Measurements from ENCODE around the gene CD84.

CD84 gene

GRCh38 chr1:160622501-160623226 is 43.4 kb upstream of the CD84 start:
- Histone ChIP-seq H3K36me3 (ENCODE audit: control insufficient read depth in 5 of 5, insufficient read depth in 5 of 5, low read length in 5 of 5) (no peaks in the 10 kb centered on the region), H3K9ac (ENCODE audit: low read length in 5 of 5) (no peak overlapping the region), H3K9me3 (ENCODE audit: control insufficient read depth in 5 of 5, low read length in 5 of 5) (peaks cover 0 to 4% (median 0%) of the 10 kb centered on the region in 5 donors), H3K4me1 (ENCODE audit: control insufficient read depth in 5 of 5, insufficient read depth in 5 of 5, low read length in 5 of 5) (peaks cover 0 to 12% (median 0%) of the 10 kb centered on the region in 5 donors), H3K4me3 (ENCODE audit: low read depth in 1 of 5, low read length in 5 of 5) (no peak overlapping the region), H3K27me3 (ENCODE audit: control insufficient read depth in 5 of 5, insufficient read depth in 4 of 5, low read length in 5 of 5) (no peaks in the 10 kb centered on the region), H3K27ac (ENCODE audit: low read depth, low read length) (no peak overlapping the region)

GRCh38 chr1:160621633-160622413 is 42.5 kb upstream of the CD84 start:
- Histone ChIP-seq H3K4me3 (ENCODE audit: low read depth in 1 of 5, low read length in 5 of 5) (no peak overlapping the region), H3K27me3 (ENCODE audit: control insufficient read depth in 5 of 5, insufficient read depth in 4 of 5, low read length in 5 of 5) (no peaks in the 10 kb centered on the region), H3K36me3 (ENCODE audit: control insufficient read depth in 5 of 5, insufficient read depth in 5 of 5, low read length in 5 of 5) (no peaks in the 10 kb centered on the region), H3K4me1 (ENCODE audit: control insufficient read depth in 5 of 5, insufficient read depth in 5 of 5, low read length in 5 of 5) (peaks cover 0 to 12% (median 0%) of the 10 kb centered on the region in 5 donors), H3K27ac (ENCODE audit: low read depth, low read length) (no peak overlapping the region), H3K9ac (ENCODE audit: low read length in 5 of 5) (no peak overlapping the region), H3K9me3 (ENCODE audit: control insufficient read depth in 5 of 5, low read length in 5 of 5) (peaks cover 0 to 4% (median 0%) of the 10 kb centered on the region in 5 donors)

GRCh38 chr1:160620942-160621632 is 41.8 kb upstream of the CD84 start:
- Histone ChIP-seq H3K27me3 (ENCODE audit: control insufficient read depth in 5 of 5, insufficient read depth in 4 of 5, low read length in 5 of 5) (no peaks in the 10 kb centered on the region), H3K36me3 (ENCODE audit: control insufficient read depth in 5 of 5, insufficient read depth in 5 of 5, low read length in 5 of 5) (no peaks in the 10 kb centered on the region), H3K4me3 (ENCODE audit: low read depth in 1 of 5, low read length in 5 of 5) (no peak overlapping the region), H3K27ac (ENCODE audit: low read depth, low read length) (no peak overlapping the region), H3K9ac (ENCODE audit: low read length in 5 of 5) (no peak overlapping the region), H3K4me1 (ENCODE audit: control insufficient read depth in 5 of 5, insufficient read depth in 5 of 5, low read length in 5 of 5) (peaks cover 0 to 6% (median 0%) of the 10 kb centered on the region in 5 donors), H3K9me3 (ENCODE audit: control insufficient read depth in 5 of 5, low read length in 5 of 5) (peaks cover 0 to 4% (median 0%) of the 10 kb centered on the region in 5 donors)

GRCh38 chr1:160619742-160620277 is 40.5 kb upstream of the CD84 start:
- Histone ChIP-seq H3K27ac (ENCODE audit: low read depth, low read length) (no peak overlapping the region), H3K36me3 (ENCODE audit: control insufficient read depth in 5 of 5, insufficient read depth in 5 of 5, low read length in 5 of 5) (no peaks in the 10 kb centered on the region), H3K27me3 (ENCODE audit: control insufficient read depth in 5 of 5, insufficient read depth in 4 of 5, low read length in 5 of 5) (no peaks in the 10 kb centered on the region), H3K9me3 (ENCODE audit: control insufficient read depth in 5 of 5, low read length in 5 of 5) (peaks cover 0 to 4% (median 0%) of the 10 kb centered on the region in 5 donors), H3K9ac (ENCODE audit: low read length in 5 of 5) (no peak overlapping the region), H3K4me3 (ENCODE audit: low read depth in 1 of 5, low read length in 5 of 5) (no peak overlapping the region), H3K4me1 (ENCODE audit: control insufficient read depth in 5 of 5, insufficient read depth in 5 of 5, low read length in 5 of 5) (peaks cover 0 to 3% (median 0%) of the 10 kb centered on the region in 5 donors)

- no peaks in the 10 kb centered on the region for H3K27me3 ChIP-seq (ENCODE audit: control insufficient read depth in 5 of 5, insufficient read depth in 4 of 5, low read length in 5 of 5)
- no peak overlapping the region for H3K27ac ChIP-seq (ENCODE audit: low read depth, low read length)
- no peak overlapping the region for H3K4me3 ChIP-seq (ENCODE audit: low read depth in 1 of 5, low read length in 5 of 5)
- no peak overlapping the region for H3K9ac ChIP-seq (ENCODE audit: low read length in 5 of 5)
- no peaks in the 10 kb centered on the region for H3K36me3 ChIP-seq (ENCODE audit: control insufficient read depth in 5 of 5, insufficient read depth in 5 of 5, low read length in 5 of 5)
- H3K4me1 ChIP-seq (ENCODE audit: control insufficient read depth in 5 of 5, insufficient read depth in 5 of 5, low read length in 5 of 5) = no peaks in the 10 kb centered on the region
- H3K9me3 ChIP-seq (ENCODE audit: control insufficient read depth in 5 of 5, low read length in 5 of 5) = peaks cover 0 to 4% (median 0%) of the 10 kb centered on the region in 5 donors
These were observed 39.5 kb upstream of the CD84 start for GRCh38 chr1:160618763-160619274.

- H3K9me3 ChIP-seq (ENCODE audit: control insufficient read depth in 5 of 5, low read length in 5 of 5) = peaks cover 0 to 4% (median 0%) of the 10 kb centered on the region in 5 donors
- H3K36me3 ChIP-seq (ENCODE audit: control insufficient read depth in 5 of 5, insufficient read depth in 5 of 5, low read length in 5 of 5) = no peaks in the 10 kb centered on the region
- no peak overlapping the region for H3K4me3 ChIP-seq (ENCODE audit: low read depth in 1 of 5, low read length in 5 of 5)
- no peak overlapping the region for H3K27ac ChIP-seq (ENCODE audit: low read depth, low read length)
- H3K27me3 ChIP-seq (ENCODE audit: control insufficient read depth in 5 of 5, insufficient read depth in 4 of 5, low read length in 5 of 5) = peaks cover 0 to 1% (median 0%) of the 10 kb centered on the region in 5 donors
- no peak overlapping the region for H3K9ac ChIP-seq (ENCODE audit: low read length in 5 of 5)
- no peaks in the 10 kb centered on the region for H3K4me1 ChIP-seq (ENCODE audit: control insufficient read depth in 5 of 5, insufficient read depth in 5 of 5, low read length in 5 of 5)
These were observed 39.0 kb upstream of the CD84 start for GRCh38 chr1:160618327-160618726.

- H3K4me3 ChIP-seq (ENCODE audit: low read depth in 1 of 5, low read length in 5 of 5) = no peak overlapping the region
- peaks cover 0 to 4% (median 0%) of the 10 kb centered on the region in 5 donors for H3K9me3 ChIP-seq (ENCODE audit: control insufficient read depth in 5 of 5, low read length in 5 of 5)
- H3K9ac ChIP-seq (ENCODE audit: low read length in 5 of 5) = no peak overlapping the region
- peaks cover 0 to 3% (median under 1%) of the 10 kb centered on the region in 5 donors for H3K27me3 ChIP-seq (ENCODE audit: control insufficient read depth in 5 of 5, insufficient read depth in 4 of 5, low read length in 5 of 5)
- no peak overlapping the region for H3K27ac ChIP-seq (ENCODE audit: low read depth, low read length)
- no peaks in the 10 kb centered on the region for H3K36me3 ChIP-seq (ENCODE audit: control insufficient read depth in 5 of 5, insufficient read depth in 5 of 5, low read length in 5 of 5)
- H3K4me1 ChIP-seq (ENCODE audit: control insufficient read depth in 5 of 5, insufficient read depth in 5 of 5, low read length in 5 of 5) = no peaks in the 10 kb centered on the region
These were observed 36.4 kb upstream of the CD84 start for GRCh38 chr1:160615660-160616059.

DNA sequence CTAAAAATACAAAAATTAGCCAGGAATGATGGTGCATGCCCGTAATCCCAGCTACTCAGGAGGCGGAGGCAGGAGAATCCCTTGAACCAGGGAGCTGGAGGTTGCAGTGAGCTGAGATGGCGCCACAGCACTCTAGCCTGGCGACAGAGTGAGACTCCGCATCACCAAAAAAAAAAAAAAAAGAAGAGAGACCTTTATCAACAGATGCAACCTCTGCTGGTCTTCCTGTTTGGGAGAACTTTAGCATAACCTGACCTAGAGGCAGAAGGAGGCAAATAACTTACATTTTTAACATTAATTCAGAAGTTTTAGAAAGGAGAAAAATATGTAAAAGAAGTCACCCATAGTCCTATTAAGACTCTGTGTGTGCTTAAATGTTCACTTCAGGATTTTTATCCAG is 35.1 kb upstream of the CD84 start:
- peaks cover 0 to 4% (median 0%) of the 10 kb centered on the region in 5 donors for H3K9me3 ChIP-seq (ENCODE audit: control insufficient read depth in 5 of 5, low read length in 5 of 5)
- no peak overlapping the region for H3K4me3 ChIP-seq (ENCODE audit: low read depth in 1 of 5, low read length in 5 of 5)
- peaks cover 0 to 4% (median 3%) of the 10 kb centered on the region in 5 donors for H3K27me3 ChIP-seq (ENCODE audit: control insufficient read depth in 5 of 5, insufficient read depth in 4 of 5, low read length in 5 of 5)
- H3K27ac ChIP-seq (ENCODE audit: low read depth, low read length) = no peak overlapping the region
- H3K4me1 ChIP-seq (ENCODE audit: control insufficient read depth in 5 of 5, insufficient read depth in 5 of 5, low read length in 5 of 5) = no peaks in the 10 kb centered on the region
- H3K36me3 ChIP-seq (ENCODE audit: control insufficient read depth in 5 of 5, insufficient read depth in 5 of 5, low read length in 5 of 5) = no peaks in the 10 kb centered on the region
- no peak overlapping the region for H3K9ac ChIP-seq (ENCODE audit: low read length in 5 of 5)

GRCh38 chr1:160612613-160613218 is 33.4 kb upstream of the CD84 start:
- Histone ChIP-seq H3K36me3 (ENCODE audit: control insufficient read depth in 5 of 5, insufficient read depth in 5 of 5, low read length in 5 of 5) (no peaks in the 10 kb centered on the region), H3K27ac (ENCODE audit: low read depth, low read length) (no peak overlapping the region), H3K4me1 (ENCODE audit: control insufficient read depth in 5 of 5, insufficient read depth in 5 of 5, low read length in 5 of 5) (no peaks in the 10 kb centered on the region), H3K9me3 (ENCODE audit: control insufficient read depth in 5 of 5, low read length in 5 of 5) (no peaks in the 10 kb centered on the region), H3K9ac (ENCODE audit: low read length in 5 of 5) (no peak overlapping the region), H3K27me3 (ENCODE audit: control insufficient read depth in 5 of 5, insufficient read depth in 4 of 5, low read length in 5 of 5) (peaks cover 0 to 8% (median 3%) of the 10 kb centered on the region in 5 donors), H3K4me3 (ENCODE audit: low read depth in 1 of 5, low read length in 5 of 5) (no peak overlapping the region)

Data from subcutaneous abdominal adipose tissue (tissue), 5 donors.